HFFc6 (cell line): ENCODE measurements around the gene SCUBE1. TPM values are rescaled to one million over a fixed set of nuclear protein-coding genes. Genes with fewer than 3 reads are reported as not detected.

Source experiments
- DNase-seq: peaks from one replicate; pipeline ENCODE4 v3.0.0-alpha.2; 2018
- H3K27ac Mint-ChIP-seq: 2 replicates; pipeline ENCODE4 v1.8.0; 2020; ENCODE audit warnings: mild to moderate bottlenecking, mixed read lengths
- H3K27me3 Mint-ChIP-seq: 2 replicates; pipeline ENCODE4 v1.8.0; 2021; ENCODE audit warnings: mild to moderate bottlenecking, moderate library complexity, mixed read lengths; ENCODE audit not compliant: insufficient read depth
- H3K36me3 Mint-ChIP-seq: 2 replicates; pipeline ENCODE4 v1.8.0; 2021; ENCODE audit warnings: low read depth, mixed read lengths
- H3K4me1 Mint-ChIP-seq: 2 replicates; pipeline ENCODE4 v1.8.0; 2020; ENCODE audit warnings: low read depth, mixed read lengths
- H3K4me3 Mint-ChIP-seq: 2 replicates; pipeline ENCODE4 v1.8.0; 2020; ENCODE audit warnings: mild to moderate bottlenecking, moderate library complexity, mixed read lengths
- H3K9me3 Mint-ChIP-seq: 2 replicates; pipeline ENCODE4 v1.8.0; 2020; ENCODE audit warnings: mild to moderate bottlenecking, mixed read lengths
- CTCF ChIP-seq: fragments of 200-600 bp; sonication (generic); IDR thresholded peaks from 2 replicates; pipeline ENCODE4 v1.5.0; 2021; ENCODE audit warnings: antibody characterized with exemption, mild to moderate bottlenecking
- total RNA-seq, 6 experiments: library from RNA; stranded (reverse); fragmentation: NEBNext Ultra II Directional; extraction: Animal tissue kit (Norgen Biotek cat#: 25700); gene quantifications; 2 replicates in 1 of 6; 3 replicates in 5 of 6; pipeline ENCODE4 v1.2.3, GENCODE V29; 2021

The SCUBE1 gene
- total RNA-seq, 6 experiments from 2014 or later: not detected

DNA sequence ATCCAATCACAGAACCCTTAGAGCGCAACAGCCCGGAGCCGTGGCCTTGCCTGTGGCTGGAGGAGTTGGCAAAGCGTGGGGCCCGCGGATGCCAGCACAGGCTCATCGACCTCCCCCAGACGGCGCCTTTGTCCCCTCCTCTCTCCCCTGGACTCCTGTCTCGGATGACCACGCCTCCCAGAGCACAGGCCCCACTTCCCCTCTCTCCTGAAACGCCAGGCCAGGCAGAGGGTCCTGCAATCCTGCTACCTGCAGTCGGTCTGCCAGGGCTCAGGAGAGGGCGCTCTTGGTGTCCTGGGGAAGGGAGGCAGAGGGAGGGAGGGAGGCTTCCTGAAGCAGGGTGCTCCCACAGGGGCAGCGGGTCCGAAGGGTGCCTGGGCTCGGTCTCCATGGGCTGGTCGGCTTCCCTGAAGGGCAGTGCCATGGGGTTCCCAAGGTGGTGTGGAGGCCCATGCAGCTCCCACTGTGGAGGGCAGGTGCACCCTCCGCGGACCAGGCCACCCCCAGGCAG is 139.6 kb downstream of the SCUBE1 start:
- Mint-ChIP-seq H3K4me3 (no peak overlapping the region), H3K27ac (no peak overlapping the region)
- TF ChIP-seq CTCF: 0 out of 2 replicates have a peak, but pooled peaks have one; percentile 19

GRCh38 chr22:43202756-43203410 is 140.3 kb downstream of the SCUBE1 start:
- DNase-seq: no peak

More for the DNA sequence above, 139.6 kb downstream of the SCUBE1 start:
- peaks cover 41% of the 10 kb centered on the region for H3K27me3 Mint-ChIP-seq
- no peak for DNase-seq
- H3K9me3 Mint-ChIP-seq: no peaks in the 10 kb centered on the region
- no peaks in the 10 kb centered on the region for H3K36me3 Mint-ChIP-seq
- H3K4me1 Mint-ChIP-seq: peaks cover 7% of the 10 kb centered on the region

DNA sequence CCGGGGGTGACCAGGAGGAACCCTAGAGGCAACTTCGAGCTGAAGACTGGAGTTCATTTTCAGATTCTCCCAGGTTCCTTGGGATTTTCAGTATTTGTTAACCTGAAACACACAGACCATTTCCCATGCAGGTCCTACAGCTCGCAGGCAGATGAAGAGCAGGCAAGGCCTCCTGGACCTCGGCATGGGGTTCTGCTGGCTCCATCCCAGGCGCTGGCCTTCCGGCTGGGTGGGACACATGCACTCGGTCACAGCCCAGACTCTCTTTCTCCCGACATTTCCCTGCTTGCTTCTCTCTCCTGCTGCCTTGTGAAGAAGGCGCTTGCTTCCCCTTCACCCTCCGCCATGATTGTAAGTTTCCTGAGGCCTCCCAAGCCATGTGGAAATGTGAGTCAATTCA is 140.8 kb downstream of the SCUBE1 start:
- no peak overlapping the region for H3K4me3 Mint-ChIP-seq
- H3K36me3 Mint-ChIP-seq: no peaks in the 10 kb centered on the region
- H3K27me3 Mint-ChIP-seq: peaks cover 38% of the 10 kb centered on the region
- H3K27ac Mint-ChIP-seq: no peak overlapping the region
- no peaks in the 10 kb centered on the region for H3K9me3 Mint-ChIP-seq
- H3K4me1 Mint-ChIP-seq: peaks cover 14% of the 10 kb centered on the region
- no peak for TF ChIP-seq CTCF
- DNase-seq: no peak

More at GRCh38 chr22:43202756-43203410, 140.3 kb downstream of the SCUBE1 start:
- Mint-ChIP-seq H3K9me3 (no peaks in the 10 kb centered on the region), H3K27me3 (peaks cover 38% of the 10 kb centered on the region), H3K4me1 (peaks cover 8% of the 10 kb centered on the region), H3K4me3 (no peak overlapping the region), H3K36me3 (no peaks in the 10 kb centered on the region), H3K27ac (no peak overlapping the region)
- TF ChIP-seq CTCF: no peak

- no peaks in the 10 kb centered on the region for H3K36me3 Mint-ChIP-seq
- no peaks in the 10 kb centered on the region for H3K9me3 Mint-ChIP-seq
- no peak overlapping the region for H3K4me3 Mint-ChIP-seq
- DNase-seq: no peak
- no peak for TF ChIP-seq CTCF
- H3K27ac Mint-ChIP-seq: no peak overlapping the region
- H3K27me3 Mint-ChIP-seq: peaks cover 36% of the 10 kb centered on the region
- H3K4me1 Mint-ChIP-seq: peaks cover 20% of the 10 kb centered on the region
Measured at GRCh38 chr22:43201486-43202219, 141.5 kb downstream of the SCUBE1 start.

DNA sequence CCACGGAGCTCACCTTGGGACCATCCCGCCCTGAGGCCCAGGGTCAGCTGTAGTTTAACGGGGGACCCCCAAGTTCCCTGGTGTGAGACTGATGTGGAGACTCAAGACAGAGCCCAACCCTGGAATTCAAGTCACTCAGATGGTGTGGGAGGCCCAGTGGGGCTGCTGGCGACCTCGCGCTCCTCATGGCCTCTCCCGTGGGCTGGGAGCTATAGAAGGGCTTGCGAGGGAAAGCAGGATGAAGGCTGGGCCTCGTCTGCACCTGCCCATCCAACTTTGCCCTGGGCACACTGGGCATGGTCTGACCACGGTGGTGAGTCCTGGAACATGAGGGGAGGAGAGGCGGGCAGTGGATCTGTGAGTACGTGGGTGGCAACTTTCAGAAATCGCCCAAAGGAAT is 142.6 kb downstream of the SCUBE1 start:
- no peaks in the 10 kb centered on the region for H3K9me3 Mint-ChIP-seq
- H3K27ac Mint-ChIP-seq: no peak overlapping the region
- no peaks in the 10 kb centered on the region for H3K36me3 Mint-ChIP-seq
- H3K27me3 Mint-ChIP-seq: peaks cover 40% of the 10 kb centered on the region
- H3K4me1 Mint-ChIP-seq: peaks cover 26% of the 10 kb centered on the region
- no peak for TF ChIP-seq CTCF
- no peak overlapping the region for H3K4me3 Mint-ChIP-seq
- no peak for DNase-seq
